ENCODE results near the gene CATSPER3. TPM values are rescaled to one million over a fixed set of nuclear protein-coding genes. Genes with fewer than 3 reads are reported as not detected.

Gene CATSPER3
- total RNA-seq, 4 donors from 2014 or later = 0.42 to 0.65 TPM; not detected in 2

DNA sequence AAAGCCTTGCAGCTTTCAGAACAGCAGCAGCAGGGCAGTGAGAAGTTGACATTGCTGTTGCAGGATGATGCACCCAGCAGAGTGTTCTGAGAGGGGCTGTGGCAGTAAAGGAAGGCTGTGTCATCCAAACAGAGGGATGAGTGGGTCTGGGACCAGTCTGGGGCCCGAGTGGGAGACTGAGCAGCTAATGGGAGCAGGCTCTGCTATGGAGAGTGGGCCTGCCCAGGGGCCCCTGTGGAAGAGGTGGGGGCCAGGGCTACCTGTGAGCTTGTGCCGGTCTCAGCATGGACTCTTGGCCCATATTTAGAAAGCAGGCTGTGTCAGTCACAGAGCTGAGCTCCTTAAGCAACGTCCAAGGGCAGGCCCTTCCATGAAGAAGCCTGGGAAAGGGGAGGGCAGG, 92.3 kb downstream of the CATSPER3 start:
- 78% methylated on average over 3 of the region's 3 CpGs for WGBS
- intact Hi-C loops (cut with DNase I) = no loop called here

DNA sequence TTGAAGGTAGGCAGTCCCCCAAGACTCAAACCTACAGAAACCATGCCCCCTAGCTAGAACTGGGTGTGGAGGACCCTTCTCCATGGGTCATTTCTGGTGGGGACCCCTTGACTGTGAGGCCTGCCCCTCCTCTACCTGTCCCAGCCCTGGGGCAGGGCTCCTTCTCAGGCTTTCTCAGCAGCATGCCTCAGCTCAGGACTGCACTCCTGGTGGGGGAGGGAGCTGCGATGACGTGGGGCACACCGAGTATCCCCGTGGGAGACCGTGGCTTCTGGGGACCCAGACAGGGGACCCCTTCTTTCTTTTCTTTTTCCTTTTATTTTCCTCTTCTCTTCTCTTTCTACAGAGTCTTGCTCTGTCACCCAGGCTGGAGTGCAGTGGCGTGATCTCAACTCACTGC, 93.3 kb downstream of the CATSPER3 start:
- H3K36me3 ChIP-seq = no peaks in the 10 kb centered on the region
- no peak overlapping the region for H3K27ac ChIP-seq (replicated peaks in 1 of 4)
- no peaks in the 10 kb centered on the region for H3K4me1 ChIP-seq
- H3K4me3 ChIP-seq = no peak overlapping the region
- no peaks in the 10 kb centered on the region for H3K27me3 ChIP-seq
- no peak for TF ChIP-seq POLR2A (IDR thresholded peaks at IDR 0.05; ENCODE audit: low read depth)
- no peak for TF ChIP-seq EP300 (IDR thresholded peaks at IDR 0.05)
- no peak for TF ChIP-seq POLR2AphosphoS5 (IDR thresholded peaks at IDR 0.05)
- TF ChIP-seq, protein P1, sequence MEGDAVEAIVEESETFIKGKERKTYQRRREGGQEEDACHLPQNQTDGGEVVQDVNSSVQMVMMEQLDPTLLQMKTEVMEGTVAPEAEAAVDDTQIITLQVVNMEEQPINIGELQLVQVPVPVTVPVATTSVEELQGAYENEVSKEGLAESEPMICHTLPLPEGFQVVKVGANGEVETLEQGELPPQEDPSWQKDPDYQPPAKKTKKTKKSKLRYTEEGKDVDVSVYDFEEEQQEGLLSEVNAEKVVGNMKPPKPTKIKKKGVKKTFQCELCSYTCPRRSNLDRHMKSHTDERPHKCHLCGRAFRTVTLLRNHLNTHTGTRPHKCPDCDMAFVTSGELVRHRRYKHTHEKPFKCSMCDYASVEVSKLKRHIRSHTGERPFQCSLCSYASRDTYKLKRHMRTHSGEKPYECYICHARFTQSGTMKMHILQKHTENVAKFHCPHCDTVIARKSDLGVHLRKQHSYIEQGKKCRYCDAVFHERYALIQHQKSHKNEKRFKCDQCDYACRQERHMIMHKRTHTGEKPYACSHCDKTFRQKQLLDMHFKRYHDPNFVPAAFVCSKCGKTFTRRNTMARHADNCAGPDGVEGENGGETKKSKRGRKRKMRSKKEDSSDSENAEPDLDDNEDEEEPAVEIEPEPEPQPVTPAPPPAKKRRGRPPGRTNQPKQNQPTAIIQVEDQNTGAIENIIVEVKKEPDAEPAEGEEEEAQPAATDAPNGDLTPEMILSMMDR (IDR thresholded peaks at IDR 0.05) = no peak
- no peaks in the 10 kb centered on the region for H3K9me3 ChIP-seq
- whole genome bisulfite sequencing = 85% methylated on average over 6 of the region's 6 CpGs
- no peak for DNase-seq (ENCODE audit: extremely low spot score)
- intact Hi-C loops (cut with DNase I) = no loop called here

More for the DNA sequence above, 92.3 kb downstream of the CATSPER3 start:
- no peak overlapping the region for H3K27ac ChIP-seq (replicated peaks in 1 of 4)
- no peak overlapping the region for H3K4me3 ChIP-seq
- no peaks in the 10 kb centered on the region for H3K36me3 ChIP-seq
- H3K4me1 ChIP-seq = peaks cover 0 to 4% (median 0%) of the 10 kb centered on the region in 4 donors
- H3K9me3 ChIP-seq = no peaks in the 10 kb centered on the region
- DNase-seq (ENCODE audit: extremely low spot score) = no peak
- TF ChIP-seq, protein P1 (IDR thresholded peaks at IDR 0.05) = no peak
- TF ChIP-seq POLR2A (IDR thresholded peaks at IDR 0.05; ENCODE audit: low read depth) = no peak
- no peak for TF ChIP-seq POLR2AphosphoS5 (IDR thresholded peaks at IDR 0.05)
- no peak for TF ChIP-seq EP300 (IDR thresholded peaks at IDR 0.05)
- H3K27me3 ChIP-seq = no peaks in the 10 kb centered on the region

Small RNAs within 50 kb of the gene (small RNA-seq; reads per million reads assigned to genes)
- 0 reads per million in 3 donors for gene MIR4461
- gene MTND3P25 = 0 reads per million in 3 donors
- gene MTND4LP30 = 0 reads per million in 3 donors

Other genes with a start within 250 kb of the CATSPER3 start
- 10 to 100 TPM; 38.5 to 54.4 (median 49.8) TPM for gene CAMLG, start 229.4 kb upstream of the CATSPER3 start, total RNA-seq
- gene DDX46, start 209.1 kb upstream of the CATSPER3 start, total RNA-seq = 10 to 100 TPM; 29.2 to 33.2 (median 30.5) TPM
- gene C5orf24, start 121.9 kb upstream of the CATSPER3 start, total RNA-seq = 10 to 100 TPM; 54.0 to 76.4 (median 61.6) TPM
- 100 to 1,000 TPM in 2 of 4 donors, 10 to 100 TPM in 2; 71.4 to 123 (median 93.9) TPM for gene TXNDC15, start 93.5 kb upstream of the CATSPER3 start, total RNA-seq
- gene PCBD2, start 62.8 kb upstream of the CATSPER3 start, total RNA-seq = 10 to 100 TPM in 2 of 4 donors, 1 to 10 TPM in 2; 6.8 to 11.6 (median 10.4) TPM
- 1 to 10 TPM; 3.7 to 8.7 (median 6.2) TPM for gene PITX1, start 66.3 kb downstream of the CATSPER3 start, total RNA-seq

All from esophagus muscularis mucosa (tissue), 4 donors.